Measurements from ENCODE around the gene TNFRSF19. TPM values are rescaled to one million over a fixed set of nuclear protein-coding genes. Genes with fewer than 3 reads are reported as not detected.

Gene TNFRSF19
- total RNA-seq, 2 donors from 2014 or later = 21.2 to 74.1 TPM

DNA sequence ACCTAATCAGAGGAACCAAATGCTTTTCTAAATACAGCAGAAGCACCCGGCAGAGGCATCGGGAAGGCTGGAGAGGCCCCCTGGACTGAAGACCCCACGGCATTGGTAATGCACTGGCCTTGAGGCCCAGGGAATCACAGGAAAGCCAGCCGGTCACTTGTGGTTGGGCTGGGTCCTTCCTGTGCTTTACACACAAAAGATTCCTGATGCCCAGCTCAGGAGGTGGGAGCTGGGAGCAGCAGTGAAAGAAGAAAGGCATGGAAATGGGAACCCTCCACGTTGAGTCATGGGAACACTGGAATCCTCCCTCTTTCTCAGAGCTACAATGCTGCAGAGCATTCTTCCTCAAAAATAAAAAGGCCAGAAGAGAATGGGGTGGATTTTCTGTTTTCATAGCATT, 126.4 kb downstream of the TNFRSF19 start:
- Histone ChIP-seq H3K27me3 (replicated peaks; ENCODE audit: insufficient read depth) (no peaks in the 10 kb centered on the region), H3K36me3 (no peaks in the 10 kb centered on the region), H3K4me3 (no peak overlapping the region), H3K27ac (no peak overlapping the region), H3K9me3 (no peaks in the 10 kb centered on the region), H3K4me1 (replicated peaks) (no peaks in the 10 kb centered on the region)
- DNase-seq (ENCODE audit: low spot score) = no peak
- 87% methylated on average over 5 of the region's 5 CpGs for WGBS
- intact Hi-C loops (cut with DNase I) = no loop called here
- no peak for TF ChIP-seq POLR2A (IDR thresholded peaks at IDR 0.05)
- no peak for TF ChIP-seq POLR2AphosphoS5 (IDR thresholded peaks at IDR 0.05)
- TF ChIP-seq, protein P1, sequence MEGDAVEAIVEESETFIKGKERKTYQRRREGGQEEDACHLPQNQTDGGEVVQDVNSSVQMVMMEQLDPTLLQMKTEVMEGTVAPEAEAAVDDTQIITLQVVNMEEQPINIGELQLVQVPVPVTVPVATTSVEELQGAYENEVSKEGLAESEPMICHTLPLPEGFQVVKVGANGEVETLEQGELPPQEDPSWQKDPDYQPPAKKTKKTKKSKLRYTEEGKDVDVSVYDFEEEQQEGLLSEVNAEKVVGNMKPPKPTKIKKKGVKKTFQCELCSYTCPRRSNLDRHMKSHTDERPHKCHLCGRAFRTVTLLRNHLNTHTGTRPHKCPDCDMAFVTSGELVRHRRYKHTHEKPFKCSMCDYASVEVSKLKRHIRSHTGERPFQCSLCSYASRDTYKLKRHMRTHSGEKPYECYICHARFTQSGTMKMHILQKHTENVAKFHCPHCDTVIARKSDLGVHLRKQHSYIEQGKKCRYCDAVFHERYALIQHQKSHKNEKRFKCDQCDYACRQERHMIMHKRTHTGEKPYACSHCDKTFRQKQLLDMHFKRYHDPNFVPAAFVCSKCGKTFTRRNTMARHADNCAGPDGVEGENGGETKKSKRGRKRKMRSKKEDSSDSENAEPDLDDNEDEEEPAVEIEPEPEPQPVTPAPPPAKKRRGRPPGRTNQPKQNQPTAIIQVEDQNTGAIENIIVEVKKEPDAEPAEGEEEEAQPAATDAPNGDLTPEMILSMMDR (IDR thresholded peaks at IDR 0.05) = no peak

DNA sequence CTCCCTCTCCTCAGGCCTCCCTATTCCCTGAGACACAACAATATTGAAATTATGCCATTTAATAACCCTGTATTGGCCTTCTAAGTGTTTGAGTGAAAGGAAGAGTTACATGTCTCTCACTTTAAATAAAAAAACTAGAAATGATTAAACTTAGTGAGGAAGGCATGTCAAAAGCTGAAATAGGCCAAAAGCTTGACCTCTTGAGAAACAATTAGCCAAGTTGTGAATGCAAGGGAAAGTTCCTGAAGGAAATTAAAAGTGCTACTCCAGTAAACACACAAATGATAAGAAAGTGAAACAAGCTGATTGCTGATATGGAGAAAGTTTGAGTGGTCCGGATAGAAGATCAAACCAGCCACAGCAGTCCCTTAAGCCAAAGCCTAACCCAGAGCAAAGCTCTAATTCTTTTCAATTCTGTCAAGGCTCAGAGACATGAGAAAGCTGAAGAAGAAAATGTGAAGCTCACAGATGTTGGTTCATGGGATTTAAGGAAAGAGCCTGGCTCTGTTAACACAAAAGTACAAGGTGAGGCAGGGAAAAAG, 127.6 kb downstream of the TNFRSF19 start:
- Histone ChIP-seq H3K27me3 (replicated peaks; ENCODE audit: insufficient read depth) (no peaks in the 10 kb centered on the region), H3K36me3 (no peaks in the 10 kb centered on the region), H3K27ac (no peak overlapping the region), H3K4me1 (replicated peaks) (no peaks in the 10 kb centered on the region), H3K9me3 (no peaks in the 10 kb centered on the region), H3K4me3 (no peak overlapping the region)
- no peak for DNase-seq (ENCODE audit: low spot score)
- intact Hi-C loops (cut with DNase I) = no loop called here
- TF ChIP-seq, protein P1 (IDR thresholded peaks at IDR 0.05) = no peak
- TF ChIP-seq POLR2AphosphoS5 (IDR thresholded peaks at IDR 0.05) = no peak
- no peak for TF ChIP-seq POLR2A (IDR thresholded peaks at IDR 0.05)
- WGBS = 80% methylated on average over 1 of the region's 1 CpG

DNA sequence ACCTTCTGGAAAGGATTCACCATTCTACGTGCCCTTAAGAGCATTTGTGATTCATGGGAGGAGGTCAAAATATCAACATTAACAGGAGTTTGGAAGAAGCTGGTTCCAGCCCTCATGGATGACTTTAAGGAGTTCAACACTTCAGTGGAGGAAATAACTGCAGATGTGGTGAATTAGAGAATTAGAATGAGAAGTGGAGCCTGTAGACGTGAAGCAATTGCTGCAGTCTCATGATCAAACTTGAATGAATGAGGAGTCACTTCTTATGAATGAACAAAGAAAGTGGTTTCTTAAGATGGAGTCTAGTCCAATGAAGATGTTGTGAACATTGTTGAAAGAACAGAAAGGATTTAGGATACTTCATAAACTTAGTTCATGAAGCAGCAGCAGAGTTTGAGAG, 129.1 kb downstream of the TNFRSF19 start:
- 93% methylated on average over 2 of the region's 2 CpGs for WGBS
- intact Hi-C loops (cut with DNase I) = no loop called here
- Histone ChIP-seq H3K27me3 (replicated peaks; ENCODE audit: insufficient read depth) (no peaks in the 10 kb centered on the region), H3K4me3 (no peak overlapping the region), H3K9me3 (no peaks in the 10 kb centered on the region), H3K4me1 (replicated peaks) (no peaks in the 10 kb centered on the region), H3K27ac (no peak overlapping the region), H3K36me3 (no peaks in the 10 kb centered on the region)
- DNase-seq (ENCODE audit: low spot score) = no peak
- TF ChIP-seq, protein P1 (IDR thresholded peaks at IDR 0.05) = no peak
- TF ChIP-seq POLR2A (IDR thresholded peaks at IDR 0.05) = no peak
- TF ChIP-seq POLR2AphosphoS5 (IDR thresholded peaks at IDR 0.05) = no peak

DNA sequence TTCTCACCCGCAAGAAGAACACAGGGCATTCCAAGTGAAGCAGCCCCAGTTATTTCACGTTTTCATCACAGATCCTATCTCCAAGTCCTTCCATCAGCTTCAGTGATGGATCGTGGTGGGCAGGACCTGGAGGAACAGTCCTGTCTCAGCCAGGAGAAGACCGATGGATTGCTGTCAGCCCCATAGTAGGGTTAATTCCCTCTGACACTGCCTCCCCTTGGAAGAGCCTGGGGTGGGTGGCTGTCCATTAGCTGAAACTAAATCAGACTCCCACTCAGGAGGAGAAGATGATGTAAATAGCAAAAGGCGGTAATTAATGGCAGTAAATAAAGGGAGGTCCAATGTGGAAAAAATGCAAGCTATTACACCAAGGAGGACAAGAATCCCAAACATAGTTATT, 131.0 kb downstream of the TNFRSF19 start:
- intact Hi-C loops (cut with DNase I) = loop anchor here (10.0 kb wide), 1 partner anchor 236 kb away; no protein-coding TSS in a partner anchor
- Histone ChIP-seq H3K4me1 (replicated peaks) (no peaks in the 10 kb centered on the region), H3K4me3 (no peak overlapping the region), H3K36me3 (no peaks in the 10 kb centered on the region), H3K27me3 (replicated peaks; ENCODE audit: insufficient read depth) (no peaks in the 10 kb centered on the region), H3K27ac (no peak overlapping the region), H3K9me3 (no peaks in the 10 kb centered on the region)
- TF ChIP-seq, protein P1 (IDR thresholded peaks at IDR 0.05) = no peak
- no peak for TF ChIP-seq POLR2A (IDR thresholded peaks at IDR 0.05)
- TF ChIP-seq POLR2AphosphoS5 (IDR thresholded peaks at IDR 0.05) = no peak
- DNase-seq (ENCODE audit: low spot score) = no peak
- WGBS = 93% methylated on average over 5 of the region's 5 CpGs

GRCh38 chr13:23701636-23702035, 131.4 kb downstream of the TNFRSF19 start:
- no peaks in the 10 kb centered on the region for H3K27me3 ChIP-seq (replicated peaks; ENCODE audit: insufficient read depth)
- no peak overlapping the region for H3K27ac ChIP-seq
- WGBS = 81% methylated on average over 12 of the region's 12 CpGs
- H3K36me3 ChIP-seq = no peaks in the 10 kb centered on the region
- H3K4me1 ChIP-seq (replicated peaks) = no peaks in the 10 kb centered on the region
- no peaks in the 10 kb centered on the region for H3K9me3 ChIP-seq
- intact Hi-C loops (cut with DNase I) = loop anchor here (10.0 kb wide), 1 partner anchor 237 kb away; no protein-coding TSS in a partner anchor
- TF ChIP-seq, protein P1 (IDR thresholded peaks at IDR 0.05) = no peak
- no peak for TF ChIP-seq POLR2A (IDR thresholded peaks at IDR 0.05)
- DNase-seq (ENCODE audit: low spot score) = no peak
- H3K4me3 ChIP-seq = no peak overlapping the region

Data from prostate gland (tissue), 2 donors.